Endodermal cell (in vitro differentiated cells): ENCODE measurements around the gene UNC80. TPM values are rescaled to one million over a fixed set of nuclear protein-coding genes. Genes with fewer than 3 reads are reported as not detected.

Experiments
- DNase-seq: peaks from one replicate; pipeline ENCODE4 v3.0.0-alpha.2; 2017
- H3K27ac ChIP-seq: 2 replicates; pipeline ENCODE4 v1.5.1; 2013; ENCODE audit warnings: mild to moderate bottlenecking, low read depth, low read length, moderate library complexity
- H3K27me3 ChIP-seq: 2 replicates; pipeline ENCODE4 v1.6.1; 2013; ENCODE audit warnings: mild to moderate bottlenecking, low read length, moderate library complexity; ENCODE audit not compliant: insufficient read depth, control insufficient read depth, poor library complexity, severe bottlenecking
- H3K36me3 ChIP-seq: 2 replicates; pipeline ENCODE4 v1.7.0; 2013; ENCODE audit warnings: mild to moderate bottlenecking, low read length, moderate library complexity; ENCODE audit not compliant: control insufficient read depth, insufficient read depth
- H3K4me1 ChIP-seq: one replicate; pipeline ENCODE4 v1.7.0; 2013; ENCODE audit warnings: low read length; ENCODE audit not compliant: control insufficient read depth, insufficient read depth
- H3K4me3 ChIP-seq: 2 replicates; pipeline ENCODE4 v1.5.1; 2013; ENCODE audit warnings: mild to moderate bottlenecking, low read length, moderate library complexity
- H3K9ac ChIP-seq: 2 replicates; pipeline ENCODE4 v1.6.1; 2013; ENCODE audit warnings: mild to moderate bottlenecking, low read length, moderate library complexity; ENCODE audit not compliant: poor library complexity, severe bottlenecking; ENCODE audit errors: extremely low read depth
- H3K9me3 ChIP-seq: 2 replicates; pipeline ENCODE4 v1.6.1; 2013; ENCODE audit warnings: mild to moderate bottlenecking, low read length, moderate library complexity; ENCODE audit not compliant: control insufficient read depth
- H3K27ac Mint-ChIP-seq: 2 replicates; pipeline ENCODE4 v1.8.0; 2020; ENCODE audit warnings: mixed read lengths
- H3K27me3 Mint-ChIP-seq: 2 replicates; pipeline ENCODE4 v1.8.0; 2021; ENCODE audit warnings: mild to moderate bottlenecking, mixed read lengths; ENCODE audit not compliant: insufficient read depth
- H3K36me3 Mint-ChIP-seq: 2 replicates; pipeline ENCODE4 v1.8.0; 2020; ENCODE audit warnings: low read depth, mixed read lengths
- H3K4me1 Mint-ChIP-seq: 2 replicates; pipeline ENCODE4 v1.8.0; 2020; ENCODE audit warnings: mixed read lengths
- H3K4me3 Mint-ChIP-seq: 2 replicates; pipeline ENCODE4 v1.8.0; 2020; ENCODE audit warnings: mild to moderate bottlenecking, moderate library complexity, mixed read lengths
- H3K9me3 Mint-ChIP-seq: 2 replicates; pipeline ENCODE4 v1.8.0; 2020; ENCODE audit warnings: mild to moderate bottlenecking, mixed read lengths
- WGBS, 2 experiments: methylation state at CpG; one replicate each; pipeline versions ENCODE4 v1.1.5 to v1.1.7; 2013; ENCODE audit warnings: missing lambda C conversion rate in 2 of 2, mixed read lengths in 1 of 2; ENCODE audit not compliant: insufficient coverage in 1 of 2, insufficient read length in 1 of 2; 5-methylcytosine and 5-hydroxymethylcytosine counted together
- total RNA-seq, 2 donors: library from RNA; stranded (reverse); fragmentation: NEBNext Ultra II Directional in 1 of 2; extraction: Animal tissue kit (Norgen Biotek cat#: 25700) in 1 of 2; gene quantifications; 2 replicates in 1 of 2; 3 replicates in 1 of 2; pipeline ENCODE4 v1.2.1, GENCODE V29; 2021
- TF ChIP-seq, protein P1 (sequence below): fragments of 200-600 bp; sonication (generic); conservative IDR thresholded peaks from 2 replicates; pipeline ENCODE4 v1.5.0; 2021; ENCODE audit warnings: antibody characterized with exemption, mild to moderate bottlenecking

The UNC80 gene
- total RNA-seq, 2 donors from 2014 or later = 0.15 to 0.55 TPM

DNA sequence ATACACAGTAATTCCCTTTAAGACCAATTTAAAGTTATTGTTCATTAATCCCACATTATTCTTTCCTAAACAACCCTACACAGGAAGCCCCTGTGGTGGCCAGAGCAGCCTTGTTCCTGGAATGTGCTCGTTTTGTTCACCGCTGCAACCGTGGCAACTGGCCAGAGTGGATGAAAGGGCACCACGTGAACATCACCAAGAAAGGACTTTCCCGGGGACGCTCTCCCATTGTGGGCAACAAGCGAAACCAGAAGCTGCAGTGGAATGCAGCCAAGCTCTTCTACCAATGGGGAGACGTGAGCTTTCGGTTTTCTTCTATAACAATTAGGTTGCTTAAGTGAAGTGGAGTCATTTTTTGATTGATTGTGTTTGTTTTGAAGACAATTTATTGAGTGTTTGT lies 101.0 kb downstream of the UNC80 start:
- Histone ChIP-seq H3K36me3 (no peaks in the 10 kb centered on the region), H3K27ac (peak overlapping the region; percentile 65), H3K27me3 (no peaks in the 10 kb centered on the region), H3K4me1 (no peaks in the 10 kb centered on the region), H3K9ac (no peak overlapping the region), H3K9me3 (no peaks in the 10 kb centered on the region), H3K4me3 (no peak overlapping the region)
- Mint-ChIP-seq H3K9me3 (no peaks in the 10 kb centered on the region), H3K27ac (no peak overlapping the region), H3K36me3 (no peaks in the 10 kb centered on the region), H3K27me3 (peaks cover 5% of the 10 kb centered on the region), H3K4me3 (no peak overlapping the region), H3K4me1 (no peaks in the 10 kb centered on the region)
- DNase-seq = peak; percentile 86
- 52 to 83% methylated on average over 7 to 9 of the region's 9 CpGs for WGBS, 2 experiments
- TF ChIP-seq, protein P1, sequence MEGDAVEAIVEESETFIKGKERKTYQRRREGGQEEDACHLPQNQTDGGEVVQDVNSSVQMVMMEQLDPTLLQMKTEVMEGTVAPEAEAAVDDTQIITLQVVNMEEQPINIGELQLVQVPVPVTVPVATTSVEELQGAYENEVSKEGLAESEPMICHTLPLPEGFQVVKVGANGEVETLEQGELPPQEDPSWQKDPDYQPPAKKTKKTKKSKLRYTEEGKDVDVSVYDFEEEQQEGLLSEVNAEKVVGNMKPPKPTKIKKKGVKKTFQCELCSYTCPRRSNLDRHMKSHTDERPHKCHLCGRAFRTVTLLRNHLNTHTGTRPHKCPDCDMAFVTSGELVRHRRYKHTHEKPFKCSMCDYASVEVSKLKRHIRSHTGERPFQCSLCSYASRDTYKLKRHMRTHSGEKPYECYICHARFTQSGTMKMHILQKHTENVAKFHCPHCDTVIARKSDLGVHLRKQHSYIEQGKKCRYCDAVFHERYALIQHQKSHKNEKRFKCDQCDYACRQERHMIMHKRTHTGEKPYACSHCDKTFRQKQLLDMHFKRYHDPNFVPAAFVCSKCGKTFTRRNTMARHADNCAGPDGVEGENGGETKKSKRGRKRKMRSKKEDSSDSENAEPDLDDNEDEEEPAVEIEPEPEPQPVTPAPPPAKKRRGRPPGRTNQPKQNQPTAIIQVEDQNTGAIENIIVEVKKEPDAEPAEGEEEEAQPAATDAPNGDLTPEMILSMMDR = no peak

DNA sequence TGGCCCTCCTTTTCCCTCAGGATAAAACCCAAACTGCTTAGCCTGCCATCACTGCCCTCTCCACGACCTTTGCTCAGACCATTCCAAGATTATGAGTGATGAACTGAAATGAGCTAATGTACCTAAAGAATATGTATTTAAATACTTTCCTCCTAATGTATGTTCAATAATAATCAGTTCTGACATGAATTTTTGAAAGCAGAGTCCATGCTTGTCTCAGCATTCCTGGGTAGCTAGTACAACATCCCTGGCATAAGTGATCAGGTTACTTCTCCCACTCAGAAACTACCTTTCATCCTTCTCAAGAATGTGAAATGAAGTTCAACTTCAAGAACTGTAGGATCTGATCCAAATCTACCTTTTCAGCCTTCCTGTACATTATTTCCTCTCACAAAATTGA lies 103.6 kb downstream of the UNC80 start:
- Histone ChIP-seq H3K9ac (no peak overlapping the region), H3K4me3 (no peak overlapping the region), H3K4me1 (no peaks in the 10 kb centered on the region), H3K9me3 (no peaks in the 10 kb centered on the region), H3K27ac (no peak overlapping the region), H3K27me3 (no peaks in the 10 kb centered on the region), H3K36me3 (no peaks in the 10 kb centered on the region)
- no peaks in the 10 kb centered on the region for H3K27me3 Mint-ChIP-seq
- no peak overlapping the region for H3K27ac Mint-ChIP-seq
- TF ChIP-seq, protein P1 = no peak
- no peaks in the 10 kb centered on the region for H3K9me3 Mint-ChIP-seq
- H3K36me3 Mint-ChIP-seq = no peaks in the 10 kb centered on the region
- WGBS, 2 experiments = 83% methylated on average over 1 of the region's 1 CpG; no CpG with 5 or more reads in 1 of the 2 experiments
- H3K4me3 Mint-ChIP-seq = no peak overlapping the region
- no peak for DNase-seq
- H3K4me1 Mint-ChIP-seq = no peaks in the 10 kb centered on the region

DNA sequence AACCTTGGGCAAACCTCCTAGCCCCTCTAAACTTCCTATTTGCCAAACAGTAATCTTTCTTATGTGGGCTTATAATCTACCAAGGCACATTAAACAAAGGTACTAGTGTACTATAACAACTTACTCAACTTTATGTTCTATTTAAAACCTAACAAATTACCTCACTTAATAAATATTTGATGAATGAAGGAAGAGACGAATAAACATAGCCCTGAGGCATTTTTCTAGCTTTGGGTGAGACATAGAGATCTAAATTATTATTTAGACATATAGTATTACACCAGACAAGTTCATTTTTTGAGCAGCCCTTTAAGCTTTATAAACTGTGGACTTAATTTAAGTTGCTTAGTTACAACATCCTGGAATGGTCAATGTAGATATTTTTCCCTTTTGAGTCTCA lies 104.6 kb downstream of the UNC80 start:
- no peaks in the 10 kb centered on the region for H3K36me3 Mint-ChIP-seq
- TF ChIP-seq, protein P1 = no peak
- Histone ChIP-seq H3K9ac (no peak overlapping the region), H3K27ac (no peak overlapping the region), H3K4me3 (no peak overlapping the region), H3K4me1 (no peaks in the 10 kb centered on the region), H3K36me3 (no peaks in the 10 kb centered on the region), H3K9me3 (no peaks in the 10 kb centered on the region), H3K27me3 (no peaks in the 10 kb centered on the region)
- H3K4me3 Mint-ChIP-seq = no peak overlapping the region
- H3K27ac Mint-ChIP-seq = no peak overlapping the region
- no peaks in the 10 kb centered on the region for H3K4me1 Mint-ChIP-seq
- H3K9me3 Mint-ChIP-seq = no peaks in the 10 kb centered on the region
- no peaks in the 10 kb centered on the region for H3K27me3 Mint-ChIP-seq
- DNase-seq = no peak
- WGBS, 2 experiments = no CpG with 5 or more reads among the region's 1 CpG
